ENCODE results near the gene CHP2. TPM values are rescaled to one million over a fixed set of nuclear protein-coding genes. Genes with fewer than 3 reads are reported as not detected.
"Not testable (repeated sequence)": the region's sequence is repeated elsewhere in the genome, so short reads cannot be mapped to it uniquely, and the experiment has no call there.

Gene CHP2
- polyA plus RNA-seq, 1 donor (not counting 4 experiments of a cell fraction or from before 2014, with no cell fraction given), result 0.20 TPM

GRCh38 chr16:23716484-23716883 lies 38.3 kb upstream of the CHP2 start:
- no peak for DNase-seq (ENCODE audit: low read depth, low spot score)
- no peaks in the 10 kb centered on the region for H3K36me3 ChIP-seq (ENCODE audit: control insufficient read depth in 2 of 2, extremely low read depth in 1 of 2, insufficient read depth in 2 of 2, low read length in 2 of 2)
- H3K4me3 ChIP-seq (ENCODE audit: control insufficient read depth in 2 of 3, extremely low read depth in 1 of 3, insufficient read depth in 2 of 3, low read depth in 1 of 3, low read length in 3 of 3), result no peak overlapping the region
- H3K4me1 ChIP-seq (ENCODE audit: control insufficient read depth, extremely low read depth, insufficient read depth, low read length), result no peaks in the 10 kb centered on the region
- no peaks in the 10 kb centered on the region for H4K20me1 ChIP-seq (ENCODE audit: control insufficient read depth, extremely low read depth, insufficient read depth, low read length)
- no peaks in the 10 kb centered on the region for H3K9me3 ChIP-seq (ENCODE audit: control insufficient read depth, low read depth, low read length)
- H3K27ac ChIP-seq (ENCODE audit: control insufficient read depth, insufficient read depth, low read length), result no peak overlapping the region
- TF ChIP-seq CTCF (optimal IDR thresholded peaks at IDR 0.05 in 1 of 3, IDR thresholded peaks at IDR 0.05 in 1 of 3, conservative IDR thresholded peaks at IDR 0.05 in 1 of 3; ENCODE audit: extremely low read depth in 1 of 3, insufficient read depth in 2 of 3, low read length in 3 of 3) (no peak), EZH2 (IDR thresholded peaks at IDR 0.05; ENCODE audit: low read length) (no peak)
- no peaks in the 10 kb centered on the region for H3K79me2 ChIP-seq (ENCODE audit: control insufficient read depth, insufficient read depth, low read length)
- FAIRE-seq, result no peak
- peaks cover 31% of the 10 kb centered on the region for H3K27me3 ChIP-seq (ENCODE audit: control insufficient read depth, extremely low read depth, insufficient read depth, low read length)
- no peak overlapping the region for H3K4me2 ChIP-seq (ENCODE audit: control insufficient read depth, extremely low read depth, insufficient read depth, low read depth, low read length)
- H3K9me1 ChIP-seq (ENCODE audit: control insufficient read depth, extremely low read depth, insufficient read depth, low read length), result no peaks in the 10 kb centered on the region
- H2AFZ ChIP-seq (ENCODE audit: control insufficient read depth, low read length), result no peak overlapping the region
- dilution Hi-C loops (cut with MboI; ENCODE audit: extremely low pct_ligation_motif_present, low sequenced_read_pairs), result no loop called here
- H3K9ac ChIP-seq (ENCODE audit: control insufficient read depth, extremely low read depth, insufficient read depth, low read length), result no peak overlapping the region

- dilution Hi-C loops (cut with MboI; ENCODE audit: extremely low pct_ligation_motif_present, low sequenced_read_pairs); H3K9me1 ChIP-seq (ENCODE audit: control insufficient read depth, extremely low read depth, insufficient read depth, low read length); H3K4me1 ChIP-seq (ENCODE audit: control insufficient read depth, extremely low read depth, insufficient read depth, low read length); DNase-seq (ENCODE audit: low read depth, low spot score); H3K4me2 ChIP-seq (ENCODE audit: control insufficient read depth, extremely low read depth, insufficient read depth, low read depth, low read length); H3K27me3 ChIP-seq (ENCODE audit: control insufficient read depth, extremely low read depth, insufficient read depth, low read length); H3K9me3 ChIP-seq (ENCODE audit: control insufficient read depth, low read depth, low read length); H3K9ac ChIP-seq (ENCODE audit: control insufficient read depth, extremely low read depth, insufficient read depth, low read length); H3K79me2 ChIP-seq (ENCODE audit: control insufficient read depth, insufficient read depth, low read length); H3K4me3 ChIP-seq (ENCODE audit: control insufficient read depth in 2 of 3, extremely low read depth in 1 of 3, insufficient read depth in 2 of 3, low read depth in 1 of 3, low read length in 3 of 3); H2AFZ ChIP-seq (ENCODE audit: control insufficient read depth, low read length); FAIRE-seq; H3K27ac ChIP-seq (ENCODE audit: control insufficient read depth, insufficient read depth, low read length); H4K20me1 ChIP-seq (ENCODE audit: control insufficient read depth, extremely low read depth, insufficient read depth, low read length); H3K36me3 ChIP-seq (ENCODE audit: control insufficient read depth in 2 of 2, extremely low read depth in 1 of 2, insufficient read depth in 2 of 2, low read length in 2 of 2): not testable (repeated sequence)
These were observed 32.1 kb upstream of the CHP2 start for GRCh38 chr16:23722613-23723240.
